Caki2 (cell line): ENCODE results near the gene ERC1. TPM values are rescaled to one million over a fixed set of nuclear protein-coding genes. Genes with fewer than 3 reads are reported as not detected.

ENCODE experiments used
- DNase-seq: peaks from one replicate; pipeline ENCODE4 v3.0.0-alpha.2; 2015; ENCODE audit warnings: low read depth
- in situ Hi-C: cut with HindIII; loops from 2 replicates; pipeline ENCODE4 v1.10.0; 2016; ENCODE audit warnings: low sequenced_read_pairs, low pct_unique_long_range_greater_than_20kb, mixed read lengths
- total RNA-seq: library from RNA; depleted of rRNA; stranded (reverse); fragments of >200 nt; shearing (Covaris generic); gene quantifications from 2 replicates; pipeline ENCODE4 v1.2.3, GENCODE V29; 2014; ENCODE audit warnings: low replicate concordance

Gene ERC1
- total RNA-seq, 1 experiment from 2014 or later, result 11.3 TPM

GRCh38 chr12:1481326-1481725 is 490.3 kb downstream of the ERC1 start:
- in situ Hi-C loops, result no loop called here
- no peak for DNase-seq

DNA sequence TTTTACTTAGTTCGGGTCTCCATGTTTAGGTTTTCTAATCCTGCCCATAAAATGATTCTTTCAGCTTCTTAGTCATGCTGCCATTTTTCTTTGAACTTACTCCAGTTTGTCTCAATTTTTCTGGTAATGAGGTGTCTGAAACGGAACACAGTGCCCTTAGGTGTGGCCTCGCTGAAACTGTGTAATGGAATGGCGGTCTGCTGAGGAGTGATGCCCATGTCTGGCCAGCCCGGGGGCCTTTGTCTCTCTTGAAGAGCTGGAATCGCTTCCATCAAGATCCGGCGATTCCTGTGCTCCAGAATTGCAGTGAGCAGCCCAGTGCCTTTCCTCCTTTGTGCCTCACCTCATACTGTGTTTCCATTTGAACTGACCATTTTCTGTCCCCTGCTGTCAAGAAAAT is 490.9 kb downstream of the ERC1 start:
- in situ Hi-C loops, result no loop called here
- DNase-seq, result no peak

- DNase-seq, result no peak
- in situ Hi-C loops, result no loop called here
These were observed 497.9 kb downstream of the ERC1 start for GRCh38 chr12:1488908-1489381.

GRCh38 chr12:1491983-1492697 is 501.1 kb downstream of the ERC1 start:
- DNase-seq, result no peak
- in situ Hi-C loops, result no loop called here

DNA sequence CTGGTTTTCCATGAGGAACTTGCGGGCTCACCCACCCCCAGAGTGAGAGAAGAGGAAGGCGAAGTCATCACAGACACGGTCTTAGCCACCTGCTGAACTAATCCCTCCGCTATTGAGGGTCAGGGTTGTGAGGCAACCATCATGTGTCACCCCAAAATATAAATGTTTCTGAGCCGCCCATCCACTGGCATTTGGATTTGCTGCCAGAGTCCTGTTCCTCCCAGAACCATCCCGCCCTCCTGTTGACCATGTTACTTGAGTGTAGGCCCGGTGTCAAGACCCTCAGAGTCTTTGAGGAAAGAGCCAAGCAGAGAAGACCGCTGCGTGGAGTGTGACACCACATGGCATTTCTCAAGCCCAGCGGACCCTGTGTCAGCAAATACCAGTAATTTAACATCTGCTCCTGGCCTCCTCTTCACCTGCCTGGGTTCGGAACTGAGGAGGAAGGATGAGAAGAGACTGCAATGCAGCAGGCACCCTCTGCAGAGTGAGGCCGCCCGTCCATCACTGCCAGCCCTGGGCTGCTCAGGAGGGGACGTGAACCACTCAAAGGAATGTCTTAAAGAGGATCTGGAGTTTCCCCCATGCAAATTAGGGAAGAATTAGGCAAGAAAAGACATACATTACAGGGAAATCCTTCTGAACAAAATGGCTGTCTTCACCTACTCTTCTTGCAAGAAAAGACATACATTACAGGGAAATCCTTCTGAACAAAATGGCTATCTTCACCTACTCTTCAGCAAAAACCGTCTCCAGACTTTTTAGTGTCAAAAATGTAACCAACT is 502.9 kb downstream of the ERC1 start:
- in situ Hi-C loops, result no loop called here
- DNase-seq, result no peak

- in situ Hi-C loops, result no loop called here
- no peak for DNase-seq
These were observed 503.8 kb downstream of the ERC1 start for GRCh38 chr12:1494856-1495255.

DNA sequence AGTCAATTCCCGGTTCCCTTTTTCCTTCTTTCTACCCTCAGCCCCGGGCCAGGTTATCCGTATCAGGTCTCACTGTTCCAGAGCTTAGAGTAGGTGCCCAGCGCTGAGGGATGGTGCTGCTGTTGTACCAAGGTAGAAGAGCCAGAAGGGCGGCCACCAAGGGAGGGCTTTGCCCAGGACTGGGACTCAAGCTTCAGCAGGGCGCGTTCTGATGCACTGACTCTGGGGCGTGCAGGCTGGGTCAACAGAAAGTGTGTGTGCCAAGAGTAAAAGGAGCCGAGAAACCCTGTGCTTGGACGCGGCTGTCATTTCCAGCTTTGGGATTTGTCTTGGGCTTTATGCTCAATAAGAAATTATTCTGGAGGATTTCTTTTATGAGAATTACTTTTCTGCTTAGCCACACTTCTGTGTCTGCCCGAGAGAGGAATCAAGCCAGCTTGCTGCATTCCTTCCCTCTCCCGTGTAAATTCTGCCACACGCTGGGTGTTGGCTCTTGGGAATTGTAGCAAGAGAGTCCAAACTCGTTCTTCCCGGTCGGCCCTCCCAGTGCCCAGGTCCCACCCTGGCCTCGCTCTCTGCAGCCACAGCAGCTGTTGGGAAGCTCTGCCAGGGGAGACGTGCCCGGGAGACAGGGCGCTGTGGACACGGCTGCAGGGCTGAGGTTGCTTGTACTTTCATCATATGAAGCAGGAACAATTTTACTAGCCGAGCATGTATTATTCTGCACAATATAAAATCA is 505.3 kb downstream of the ERC1 start:
- no peak for DNase-seq
- in situ Hi-C loops, result no loop called here

GRCh38 chr12:1497161-1497560 is 506.1 kb downstream of the ERC1 start:
- no peak for DNase-seq
- in situ Hi-C loops, result no loop called here

GRCh38 chr12:1498199-1498740 is 507.2 kb downstream of the ERC1 start:
- in situ Hi-C loops, result no loop called here
- no peak for DNase-seq

DNA sequence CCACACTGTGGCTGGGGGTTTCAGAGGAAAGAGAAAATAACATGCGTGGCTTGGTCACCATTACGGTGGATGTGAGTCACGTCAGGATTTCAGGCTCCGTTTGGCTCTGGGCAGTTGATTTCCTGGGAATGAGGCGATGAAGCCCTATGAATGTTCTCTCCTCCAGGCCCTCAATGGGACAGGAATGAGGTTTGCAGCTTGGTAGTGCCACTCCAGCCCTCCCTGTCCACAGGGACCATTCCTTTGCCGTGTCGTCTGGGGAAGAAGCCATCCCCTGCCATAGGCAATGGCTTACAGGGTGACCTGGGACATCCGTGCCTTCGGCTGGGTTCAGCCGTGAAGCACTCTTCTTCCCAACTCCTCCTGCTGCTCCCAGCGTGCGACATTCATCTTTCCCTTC is 508.3 kb downstream of the ERC1 start:
- DNase-seq, result no peak
- in situ Hi-C loops, result no loop called here

- in situ Hi-C loops, result no loop called here
- DNase-seq, result peak; percentile 97
These were observed 509.2 kb downstream of the ERC1 start for GRCh38 chr12:1500095-1500801.

GRCh38 chr12:1501001-1501400 is 510.0 kb downstream of the ERC1 start:
- in situ Hi-C loops, result no loop called here
- no peak for DNase-seq

GRCh38 chr12:1501695-1502378 is 510.8 kb downstream of the ERC1 start:
- in situ Hi-C loops, result no loop called here
- DNase-seq, result no peak

DNA sequence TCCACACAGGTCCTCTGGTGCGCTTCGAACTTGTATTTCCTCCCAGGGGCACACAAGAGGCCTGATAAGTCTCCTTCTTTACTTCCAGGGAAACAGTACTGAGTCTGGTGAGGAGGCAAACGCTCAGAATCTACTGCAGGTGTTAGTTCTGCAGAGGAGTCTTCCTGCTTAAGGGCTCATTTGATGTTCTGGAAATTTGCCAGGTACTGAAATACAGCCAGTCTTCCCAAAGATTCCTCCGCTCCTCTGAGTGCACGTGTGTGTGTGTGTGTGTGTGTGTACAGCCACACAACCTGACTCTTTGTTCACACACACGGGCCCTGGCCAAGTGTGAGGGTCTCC is 511.3 kb downstream of the ERC1 start:
- in situ Hi-C loops, result no loop called here
- no peak for DNase-seq

DNA sequence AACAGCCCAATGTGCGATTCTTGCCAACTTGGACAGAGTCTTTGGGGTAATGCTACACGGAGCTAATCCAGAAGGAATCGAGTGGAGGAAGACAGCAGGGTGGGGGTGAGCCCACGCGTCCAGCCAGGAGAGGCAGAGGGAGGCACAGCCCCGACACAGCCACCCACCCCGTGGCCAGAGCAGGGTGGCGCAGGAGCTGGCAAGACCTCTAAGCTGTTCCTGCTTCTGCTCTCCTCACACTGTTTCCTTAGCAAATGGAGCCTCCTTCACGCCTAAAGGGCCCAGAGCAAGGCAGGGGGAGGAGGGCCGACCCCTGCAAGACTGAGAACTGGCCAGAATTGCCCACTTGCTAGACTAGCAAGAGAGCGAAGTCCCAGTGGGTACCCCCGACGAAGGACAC is 511.8 kb downstream of the ERC1 start:
- no peak for DNase-seq
- in situ Hi-C loops, result no loop called here

GRCh38 chr12:1503281-1503711 is 512.3 kb downstream of the ERC1 start:
- in situ Hi-C loops, result no loop called here
- no peak for DNase-seq

GRCh38 chr12:1504304-1504894 is 513.4 kb downstream of the ERC1 start:
- DNase-seq, result no peak
- in situ Hi-C loops, result no loop called here
